ENCODE measurements around the gene HPSE2.

DNA sequence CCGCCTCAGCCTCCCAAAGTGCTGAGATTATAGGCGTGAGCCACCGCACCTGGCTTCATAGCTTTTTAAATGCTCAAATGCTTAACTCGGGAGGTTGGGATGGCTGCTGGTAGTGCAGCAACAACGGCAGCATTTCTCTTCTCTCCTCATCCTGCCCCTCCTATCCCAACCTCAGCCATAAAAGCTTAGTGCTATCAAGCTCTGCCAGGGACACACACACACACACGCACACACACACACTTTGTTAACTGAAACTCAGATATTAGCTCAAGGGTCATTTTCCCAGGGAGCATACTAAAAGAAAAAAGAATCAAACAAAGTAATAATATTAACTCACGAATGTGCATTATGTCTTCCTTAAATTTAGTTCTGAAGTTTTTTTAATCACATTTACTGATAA, 725.9 kb downstream of the HPSE2 start:
- no peak for TF ChIP-seq CTCF (conservative IDR thresholded peaks at IDR 0.05)
- no peak for TF ChIP-seq ZFX (IDR thresholded peaks at IDR 0.05)

Data from C4-2B (cell line).